Measurements from ENCODE around the gene GLYATL3.
"Not testable (repeated sequence)": the region's sequence is repeated elsewhere in the genome, so short reads cannot be mapped to it uniquely, and the experiment has no call there.

Gene GLYATL3

DNA sequence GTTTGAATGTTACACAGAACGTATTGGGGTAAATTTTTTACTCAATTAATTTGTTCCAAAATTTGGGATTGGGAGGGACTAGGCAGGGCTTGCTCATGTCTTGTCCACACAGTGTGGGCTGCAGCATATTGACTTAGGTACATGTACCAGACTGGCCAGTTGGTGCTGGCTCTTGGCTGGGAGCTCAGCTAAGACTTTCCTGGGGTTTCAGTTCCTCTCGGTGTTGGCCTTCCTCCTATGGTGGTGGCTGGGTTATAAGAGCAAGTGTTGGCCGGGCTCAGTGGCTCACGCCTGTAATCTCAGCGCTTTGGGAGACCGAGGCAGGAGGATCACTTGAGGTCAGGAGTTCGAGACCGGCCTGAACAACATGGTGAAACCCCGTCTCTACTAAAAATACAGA is 31.7 kb upstream of the GLYATL3 start:
- Histone ChIP-seq H3K9ac (no peak overlapping the region), H3K36me3 (peaks cover 27% of the 10 kb centered on the region), H3K4me2 (no peak overlapping the region), H3K4me1 (peaks cover 25% of the 10 kb centered on the region), H3K9me3 (no peaks in the 10 kb centered on the region), H3K27me3 (no peaks in the 10 kb centered on the region), H3K4me3 (no peak overlapping the region), H3K27ac (no peak overlapping the region), H4K20me1 (0 out of 2 replicates have a peak, but pooled peaks cover 6% of the 10 kb centered on the region)
- no peak for TF ChIP-seq Cebpa-rat (IDR thresholded peaks at IDR 0.05)

DNA sequence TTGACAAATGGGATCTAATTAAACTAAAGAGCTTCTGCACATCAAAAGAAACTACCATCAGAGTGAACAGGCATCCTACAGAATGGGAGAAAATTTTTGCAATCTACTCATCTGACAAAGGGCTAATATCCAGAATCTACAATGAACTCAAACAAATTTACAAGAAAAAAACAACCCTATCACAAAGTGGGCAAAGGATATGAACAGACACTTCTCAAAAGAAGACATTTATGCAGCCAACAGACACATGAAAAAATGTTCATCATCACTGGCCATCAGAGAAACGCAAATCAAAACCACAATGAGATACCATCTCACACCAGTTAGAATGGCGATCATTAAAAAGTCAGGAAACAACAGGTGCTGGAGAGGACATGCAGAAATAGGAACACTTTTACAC is 23.2 kb upstream of the GLYATL3 start:
- H3K9me3 ChIP-seq, H3K27me3 ChIP-seq, H3K4me2 ChIP-seq, H4K20me1 ChIP-seq, H3K27ac ChIP-seq, H3K9ac ChIP-seq, H3K4me1 ChIP-seq, H3K4me3 ChIP-seq: not testable (repeated sequence)
- H3K36me3 ChIP-seq: peaks cover 56% of the 10 kb centered on the region

DNA sequence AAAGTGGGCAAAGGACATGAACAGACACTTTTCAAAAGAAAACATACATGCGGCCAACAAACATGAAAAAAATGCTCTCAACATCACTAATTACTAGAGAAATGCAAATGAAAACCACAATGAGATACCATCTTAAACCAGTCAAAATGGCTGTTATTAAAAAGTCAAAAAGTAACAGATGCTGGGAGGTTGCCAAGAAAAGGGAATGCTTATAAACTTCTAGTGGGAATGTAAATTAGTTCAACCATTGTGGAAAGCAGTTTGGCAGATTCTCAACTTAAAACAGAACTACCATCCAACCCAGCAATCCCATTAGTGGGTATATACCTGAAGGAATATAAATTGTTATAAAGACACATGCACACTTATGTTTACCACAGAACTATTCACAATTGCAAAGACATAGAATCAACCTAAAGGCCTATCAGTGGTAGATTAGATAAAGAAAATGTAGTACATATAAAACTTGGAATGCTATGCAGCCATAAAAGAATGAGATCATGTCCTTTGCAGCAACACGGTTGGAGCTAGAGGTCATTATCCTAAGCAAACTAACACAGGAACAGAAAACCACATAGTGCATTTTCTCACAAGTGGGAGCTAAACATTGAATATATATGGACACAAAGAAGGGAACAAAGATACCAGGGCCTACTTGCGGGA is 20.3 kb upstream of the GLYATL3 start:
- peaks cover 47% of the 10 kb centered on the region for H3K36me3 ChIP-seq
- peaks cover 16% of the 10 kb centered on the region for H3K9me3 ChIP-seq
- H3K9ac ChIP-seq: no peak overlapping the region
- no peaks in the 10 kb centered on the region for H3K4me1 ChIP-seq
- H4K20me1 ChIP-seq: no peaks in the 10 kb centered on the region
- H3K4me3 ChIP-seq: no peak overlapping the region
- no peak for TF ChIP-seq Cebpa-rat (IDR thresholded peaks at IDR 0.05)
- H3K27ac ChIP-seq: no peak overlapping the region
- H3K4me2 ChIP-seq: no peak overlapping the region
- no peaks in the 10 kb centered on the region for H3K27me3 ChIP-seq

DNA sequence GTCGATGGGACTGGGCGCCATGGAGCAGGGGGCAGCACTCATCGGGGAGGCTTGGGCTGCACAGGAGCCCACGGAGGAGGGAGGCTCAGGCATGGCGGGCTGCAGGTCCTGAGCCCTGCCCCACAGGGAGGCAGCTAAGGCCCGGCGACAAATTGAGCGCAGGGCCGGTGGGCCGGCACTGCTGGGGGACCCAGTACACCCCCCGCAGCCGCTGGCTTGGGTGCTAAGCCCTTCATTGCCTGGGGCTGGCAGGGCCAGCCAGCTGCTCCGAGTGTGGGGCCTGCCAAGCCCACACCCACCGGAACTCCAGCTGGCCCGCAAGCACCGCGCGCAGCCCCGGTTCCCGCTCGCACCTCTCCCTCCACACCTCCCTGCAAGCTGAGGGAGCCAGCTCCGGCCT is 17.9 kb upstream of the GLYATL3 start:
- not testable (repeated sequence) for H3K27me3 ChIP-seq, H3K4me1 ChIP-seq, H3K27ac ChIP-seq, H3K4me3 ChIP-seq, H3K4me2 ChIP-seq, H4K20me1 ChIP-seq, H3K9ac ChIP-seq
- peaks cover 16% of the 10 kb centered on the region for H3K9me3 ChIP-seq
- H3K36me3 ChIP-seq: peaks cover 59% of the 10 kb centered on the region

DNA sequence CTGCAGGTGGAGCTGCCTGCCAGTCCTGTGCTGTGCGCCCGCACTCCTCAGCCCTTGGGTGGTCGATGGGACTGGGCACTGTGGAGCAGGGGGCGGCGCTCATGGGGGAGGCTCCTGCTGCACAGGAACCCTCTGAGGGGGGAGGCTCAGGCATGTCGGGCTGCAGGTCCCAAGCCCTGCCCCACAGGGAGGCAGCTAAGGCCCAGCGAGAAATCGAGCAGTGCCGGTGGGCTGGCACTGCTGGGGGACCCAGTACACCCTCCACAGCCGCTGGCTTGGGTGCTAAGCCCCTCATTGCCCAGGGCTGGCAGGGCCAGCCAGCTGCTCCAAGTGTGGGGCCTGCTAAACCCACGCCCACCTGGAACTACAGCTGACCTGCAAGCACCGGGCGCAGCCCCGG is 16.3 kb upstream of the GLYATL3 start:
- H3K27me3 ChIP-seq, H4K20me1 ChIP-seq, H3K27ac ChIP-seq, H3K4me2 ChIP-seq, H3K4me3 ChIP-seq, H3K4me1 ChIP-seq, H3K9ac ChIP-seq: not testable (repeated sequence)
- H3K36me3 ChIP-seq: peaks cover 61% of the 10 kb centered on the region
- H3K9me3 ChIP-seq: peaks cover 16% of the 10 kb centered on the region

DNA sequence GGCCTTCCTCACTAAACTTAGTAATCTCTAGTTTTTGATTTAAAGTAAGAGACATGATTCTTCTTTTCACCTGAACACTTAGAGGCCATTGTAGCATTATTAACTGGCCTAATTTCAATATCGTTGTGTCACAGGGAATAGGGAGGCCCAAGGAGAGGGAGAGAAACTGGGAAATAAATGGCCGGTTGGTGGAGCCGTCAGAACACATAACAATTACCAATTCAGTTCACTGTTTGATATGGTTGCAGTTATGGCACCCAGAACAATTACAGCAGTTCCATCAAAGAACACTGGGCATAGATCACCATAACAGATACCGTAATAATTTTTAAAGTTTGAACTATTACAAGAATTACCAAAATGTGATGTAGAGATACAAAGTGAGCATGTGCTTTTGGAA is 9.1 kb upstream of the GLYATL3 start:
- Histone ChIP-seq H3K4me2 (no peak overlapping the region), H3K4me1 (no peaks in the 10 kb centered on the region), H3K27ac (no peak overlapping the region), H4K20me1 (no peaks in the 10 kb centered on the region), H3K9me3 (no peaks in the 10 kb centered on the region), H3K27me3 (no peaks in the 10 kb centered on the region), H3K9ac (no peak overlapping the region), H3K36me3 (peaks cover 78% of the 10 kb centered on the region), H3K4me3 (no peak overlapping the region)
- TF ChIP-seq Cebpa-rat (IDR thresholded peaks at IDR 0.05): no peak

DNA sequence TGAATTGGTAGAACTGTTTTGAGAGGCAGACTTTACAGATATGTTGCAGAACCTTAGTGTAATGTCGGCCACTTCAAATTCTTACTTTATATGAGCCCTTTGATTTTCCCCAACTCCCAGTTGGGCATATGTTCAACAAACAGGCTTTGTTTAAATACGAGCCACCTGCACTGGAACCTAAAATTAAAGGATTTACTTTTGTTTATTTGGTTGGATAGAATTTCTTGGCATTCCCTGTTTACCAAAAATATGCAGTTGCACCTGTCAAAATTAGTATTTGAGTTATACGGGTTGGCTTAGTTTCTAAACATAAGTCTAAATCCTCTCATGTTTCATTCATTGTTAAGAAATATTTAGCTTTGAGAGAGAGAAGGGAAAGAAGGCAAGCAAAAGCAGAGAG is 2.4 kb upstream of the GLYATL3 start:
- Histone ChIP-seq H3K27me3 (no peaks in the 10 kb centered on the region), H3K36me3 (peaks cover 26% of the 10 kb centered on the region), H3K9ac (no peak overlapping the region), H4K20me1 (no peaks in the 10 kb centered on the region), H3K9me3 (no peaks in the 10 kb centered on the region), H3K4me3 (no peak overlapping the region), H3K4me1 (no peaks in the 10 kb centered on the region), H3K27ac (no peak overlapping the region), H3K4me2 (no peak overlapping the region)
- no peak for TF ChIP-seq Cebpa-rat (IDR thresholded peaks at IDR 0.05)

DNA sequence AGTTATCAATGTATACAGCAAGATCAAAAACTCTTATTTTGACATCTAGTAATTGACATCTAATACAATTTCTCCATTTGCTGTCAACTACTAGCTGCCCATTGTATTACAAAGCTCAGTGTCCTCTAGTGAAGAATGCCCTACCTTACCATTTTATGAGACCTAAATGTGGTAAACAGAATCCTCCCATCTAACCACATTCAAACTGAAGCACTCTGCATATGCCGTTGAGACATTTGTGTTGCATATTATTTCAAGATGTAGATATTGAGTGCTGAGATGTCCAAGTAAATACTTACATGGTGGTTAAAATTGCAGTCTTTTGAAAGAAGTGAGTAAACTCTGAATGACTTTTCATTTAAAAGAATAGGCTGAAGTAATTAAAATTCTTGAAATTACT is 597 bp upstream of the GLYATL3 start:
- Histone ChIP-seq H3K36me3 (peaks cover 10% of the 10 kb centered on the region), H3K4me2 (no peak overlapping the region), H3K4me3 (no peak overlapping the region), H3K9ac (no peak overlapping the region), H3K27me3 (no peaks in the 10 kb centered on the region), H3K9me3 (no peaks in the 10 kb centered on the region), H4K20me1 (no peaks in the 10 kb centered on the region), H3K27ac (no peak overlapping the region), H3K4me1 (no peaks in the 10 kb centered on the region)
- TF ChIP-seq Cebpa-rat (IDR thresholded peaks at IDR 0.05): no peak

DNA sequence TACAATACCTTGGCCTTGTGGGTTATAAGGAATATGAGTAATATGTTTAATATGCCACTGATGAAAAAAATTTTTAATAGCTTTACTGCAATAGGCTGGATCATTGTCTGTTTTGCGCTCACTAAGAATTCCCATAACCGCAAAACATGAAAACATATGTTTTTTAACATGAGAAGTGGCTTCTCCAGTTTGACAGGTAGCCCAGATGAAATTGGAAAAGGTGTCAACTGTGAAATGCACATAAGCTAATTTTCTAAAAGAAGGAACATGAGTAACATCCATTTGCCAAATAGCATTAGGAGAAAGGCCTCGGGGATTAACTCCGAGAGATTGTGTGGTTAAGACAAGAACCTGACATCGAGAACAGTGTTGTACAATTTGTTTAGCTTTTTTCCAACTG is 4.9 kb downstream of the GLYATL3 start:
- Histone ChIP-seq H3K27me3 (no peaks in the 10 kb centered on the region), H3K9ac (no peak overlapping the region), H3K4me3 (no peak overlapping the region), H4K20me1 (no peaks in the 10 kb centered on the region), H3K36me3 (no peaks in the 10 kb centered on the region), H3K9me3 (no peaks in the 10 kb centered on the region), H3K27ac (no peak overlapping the region), H3K4me2 (no peak overlapping the region), H3K4me1 (no peaks in the 10 kb centered on the region)
- TF ChIP-seq Cebpa-rat (IDR thresholded peaks at IDR 0.05): no peak

DNA sequence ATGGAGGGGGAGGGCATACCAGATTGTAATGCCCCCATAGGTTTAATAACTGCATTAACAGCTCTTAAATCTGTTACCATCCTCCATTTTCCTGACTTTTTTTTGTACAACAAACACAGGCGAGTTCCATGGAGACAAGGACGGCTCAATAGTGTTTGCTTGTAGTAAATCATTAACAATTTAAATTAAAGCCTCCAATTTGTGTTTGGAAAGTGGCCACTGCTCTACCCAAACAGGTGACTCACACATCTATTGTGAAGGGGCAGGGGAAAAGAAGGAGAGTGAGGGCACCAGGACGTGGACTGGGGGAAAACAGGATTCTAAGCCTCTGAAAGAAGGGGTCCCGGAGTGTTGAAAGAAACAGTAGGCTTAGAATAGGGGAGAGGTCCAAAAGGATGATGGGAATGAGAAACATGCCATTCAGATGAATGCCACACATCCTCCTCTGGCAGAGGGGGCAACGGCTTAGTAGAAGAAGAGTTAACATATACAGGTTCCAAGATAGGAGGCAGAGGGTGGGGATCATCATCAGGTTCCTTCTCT is 6.9 kb downstream of the GLYATL3 start:
- Histone ChIP-seq H3K4me3 (no peak overlapping the region), H3K9me3 (no peaks in the 10 kb centered on the region), H3K4me1 (no peaks in the 10 kb centered on the region), H3K4me2 (no peak overlapping the region), H4K20me1 (no peaks in the 10 kb centered on the region), H3K9ac (no peak overlapping the region), H3K27ac (no peak overlapping the region), H3K36me3 (no peaks in the 10 kb centered on the region), H3K27me3 (no peaks in the 10 kb centered on the region)
- no peak for TF ChIP-seq Cebpa-rat (IDR thresholded peaks at IDR 0.05)

DNA sequence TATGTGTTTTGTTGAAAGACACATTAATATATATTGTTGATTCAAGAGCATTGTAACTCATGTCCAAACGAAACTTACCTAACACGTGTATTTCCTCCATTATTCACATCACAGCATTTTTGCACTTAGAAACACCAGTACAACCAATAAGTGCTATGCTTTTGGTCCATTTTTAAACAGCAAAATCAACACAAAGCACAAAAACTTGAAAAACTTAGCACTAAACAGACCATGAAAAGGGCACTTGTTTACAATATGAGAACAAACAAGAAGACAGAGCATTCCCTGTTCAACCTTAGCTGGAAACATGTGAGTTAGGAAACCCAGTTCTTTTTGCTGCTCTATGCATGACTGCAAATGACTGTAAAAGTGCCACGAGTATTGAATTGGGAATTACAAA is 9.6 kb downstream of the GLYATL3 start:
- TF ChIP-seq Cebpa-rat (IDR thresholded peaks at IDR 0.05): no peak
- no peak overlapping the region for H3K9ac ChIP-seq
- no peaks in the 10 kb centered on the region for H3K27me3 ChIP-seq
- H3K36me3 ChIP-seq: no peaks in the 10 kb centered on the region
- no peaks in the 10 kb centered on the region for H3K4me1 ChIP-seq
- H3K4me3 ChIP-seq: no peak overlapping the region
- no peaks in the 10 kb centered on the region for H4K20me1 ChIP-seq
- H3K9me3 ChIP-seq: no peaks in the 10 kb centered on the region
- H3K27ac ChIP-seq: no peak overlapping the region
- no peak overlapping the region for H3K4me2 ChIP-seq
